Measurements from ENCODE around the gene NVL.

GRCh38 chr1:224276771-224277487 is 53.0 kb downstream of the NVL start:
- TF ChIP-seq ZFP3 (CRISPR knock-in tag; IDR thresholded peaks at IDR 0.05) (no peak), OSR1 (CRISPR knock-in tag; IDR thresholded peaks at IDR 0.05) (no peak), ARNTL (CRISPR knock-in tag; IDR thresholded peaks at IDR 0.05; ENCODE audit: borderline replicate concordance, low read depth) (no peak), ISL1 (CRISPR knock-in tag; IDR thresholded peaks at IDR 0.05) (no peak), ZNF70 (CRISPR knock-in tag; IDR thresholded peaks at IDR 0.05) (no peak), PPARA (CRISPR knock-in tag; IDR thresholded peaks at IDR 0.05; ENCODE audit: borderline replicate concordance) (no peak), TCF4 (CRISPR knock-in tag; IDR thresholded peaks at IDR 0.05; ENCODE audit: borderline replicate concordance) (no peak), PATZ1 (CRISPR knock-in tag; IDR thresholded peaks at IDR 0.05; ENCODE audit: borderline replicate concordance) (no peak), ZNF8 (CRISPR knock-in tag; IDR thresholded peaks at IDR 0.05) (no peak), CSRNP3 (CRISPR knock-in tag; IDR thresholded peaks at IDR 0.05) (no peak), CSDC2 (CRISPR knock-in tag; IDR thresholded peaks at IDR 0.05) (no peak)
